Measurements from ENCODE around the gene VSTM4.

DNA sequence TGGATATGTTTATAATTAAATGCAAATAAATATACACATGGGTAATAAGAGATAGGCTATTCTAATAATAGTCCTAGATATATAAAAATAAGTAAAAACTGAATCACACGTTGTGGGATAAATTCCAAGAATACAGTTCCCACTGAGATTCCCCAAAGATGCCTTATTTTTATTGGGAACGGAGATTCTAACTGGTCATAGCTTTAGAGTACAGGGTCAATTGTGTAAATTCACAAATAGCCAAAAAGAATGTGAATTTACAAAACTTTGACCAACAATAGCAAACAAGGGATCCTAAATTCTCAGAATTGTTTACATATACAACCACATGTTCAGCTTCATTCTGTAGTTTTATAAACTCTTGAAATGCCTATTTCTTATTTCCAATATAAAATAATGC lies 65.0 kb downstream of the VSTM4 start:
- no peak for TF ChIP-seq RAD21 (IDR thresholded peaks at IDR 0.05; ENCODE audit: low read depth)
- TF ChIP-seq REST (IDR thresholded peaks at IDR 0.05; ENCODE audit: low read depth), result no peak
- TF ChIP-seq CREB1 (IDR thresholded peaks at IDR 0.05; ENCODE audit: low read depth), result no peak
- TF ChIP-seq TAF1 (IDR thresholded peaks at IDR 0.05; ENCODE audit: low read depth), result no peak
- no peak for TF ChIP-seq FOXM1 (IDR thresholded peaks at IDR 0.05; ENCODE audit: borderline replicate concordance, low read depth)
- no peak for TF ChIP-seq TEAD4 (IDR thresholded peaks at IDR 0.05)
- TF ChIP-seq, protein P1, sequence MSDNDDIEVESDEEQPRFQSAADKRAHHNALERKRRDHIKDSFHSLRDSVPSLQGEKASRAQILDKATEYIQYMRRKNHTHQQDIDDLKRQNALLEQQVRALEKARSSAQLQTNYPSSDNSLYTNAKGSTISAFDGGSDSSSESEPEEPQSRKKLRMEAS (IDR thresholded peaks at IDR 0.05), result no peak

All from Ishikawa (cell line).